T-helper 2 cell (primary cell): ENCODE results near the gene ALDH7A1.

ENCODE experiments used
- DNase-seq, 5 experiments: peaks; one replicate each; pipeline versions ENCODE4 v3.0.0 to v3.0.0-alpha.2; 2012 to 2022

Gene ALDH7A1

GRCh38 chr5:126503602-126504104 lies 91.4 kb downstream of the ALDH7A1 start:
- DNase-seq: peak in 1 of 5 experiments; percentile 59

- DNase-seq: no peak
Measured at GRCh38 chr5:126501448-126501847, 93.6 kb downstream of the ALDH7A1 start.

GRCh38 chr5:126499853-126500342 lies 95.1 kb downstream of the ALDH7A1 start:
- DNase-seq: peak in 2 of 5 experiments; percentile 42 to 64

- DNase-seq: no peak
Measured at GRCh38 chr5:126499278-126499677, 95.7 kb downstream of the ALDH7A1 start.

- no peak for DNase-seq
Measured at GRCh38 chr5:126497506-126497905, 97.5 kb downstream of the ALDH7A1 start.

GRCh38 chr5:126494393-126494792 lies 100.6 kb downstream of the ALDH7A1 start:
- DNase-seq: no peak

- DNase-seq: peak in 1 of 5 experiments; percentile 7
Measured at GRCh38 chr5:126492939-126493338, 102.1 kb downstream of the ALDH7A1 start.

- DNase-seq: no peak
Measured at GRCh38 chr5:126490167-126490940, 104.7 kb downstream of the ALDH7A1 start.

GRCh38 chr5:126488443-126489065 lies 106.5 kb downstream of the ALDH7A1 start:
- no peak for DNase-seq

- no peak for DNase-seq
Measured at GRCh38 chr5:126487596-126487995, 107.4 kb downstream of the ALDH7A1 start.

- no peak for DNase-seq
Measured at GRCh38 chr5:126486332-126486731, 108.7 kb downstream of the ALDH7A1 start.

- DNase-seq: no peak
Measured at GRCh38 chr5:126484253-126484652, 110.8 kb downstream of the ALDH7A1 start.

- DNase-seq: no peak
Measured at GRCh38 chr5:126483156-126483555, 111.9 kb downstream of the ALDH7A1 start.

- DNase-seq: no peak
Measured at GRCh38 chr5:126482591-126482990, 112.4 kb downstream of the ALDH7A1 start.

- no peak for DNase-seq
Measured at GRCh38 chr5:126481243-126481642, 113.8 kb downstream of the ALDH7A1 start.
